Mucosa of descending colon (tissue), 3 donors: ENCODE measurements around the gene REX1BD. TPM values are rescaled to one million over a fixed set of nuclear protein-coding genes. Genes with fewer than 3 reads are reported as not detected.
A peak's percentile ranks its signal among the peaks of the same experiment; 100 is the strongest.

Source experiments
- ATAC-seq: fragments of 200-7000 bp; cut with Tn5 transposase; one replicate; pipeline ENCODE4 v1.9.1; 2020; ENCODE audit warnings: mild to moderate bottlenecking, moderate library complexity
- DNase-seq, 3 donors: peaks; one replicate each; pipeline ENCODE4 v3.0.0-alpha.2; 2020
- H3K36me3 ChIP-seq: fragments of 200-600 bp; one replicate; pipeline ENCODE4 v1.8.0; 2021; ENCODE audit warnings: low read depth, mild to moderate bottlenecking
- H3K4me1 ChIP-seq: fragments of 200-600 bp; one replicate; pipeline ENCODE4 v1.8.0; 2021; ENCODE audit warnings: low read depth, mild to moderate bottlenecking
- H3K4me3 ChIP-seq: fragments of 200-600 bp; one replicate; pipeline ENCODE4 v1.8.0; 2021; ENCODE audit warnings: mild to moderate bottlenecking
- H3K9me3 ChIP-seq: fragments of 200-600 bp; one replicate; pipeline ENCODE4 v1.8.0; 2021; ENCODE audit warnings: mild to moderate bottlenecking
- CTCF ChIP-seq: fragments of 200-600 bp; IDR thresholded peaks from one replicate; pipeline ENCODE4 v1.8.0; 2022; ENCODE audit warnings: antibody characterized with exemption, mild to moderate bottlenecking
- intact Hi-C, 2 donors: fragments of 100-400 bp; cut with DNase I in 1 of 2; cut with micrococcal nuclease in 1 of 2; formaldehyde crosslinking; loops; one replicate each; pipeline versions ENCODE4 v1.11.0 to v1.11.1; 2022; cut with DNase I, micrococcal nuclease
- total RNA-seq, 3 donors: library from RNA; stranded (reverse); fragmentation: NEBNext Ultra II Directional in 2 of 3; extraction: Animal tissue kit (Norgen Biotek cat#: 25700) in 2 of 3; gene quantifications; one replicate each; pipeline versions ENCODE4 v1.2.1 to v1.2.4, GENCODE V29; 2021 to 2023
- donor health status: DM: no; HTN: no; CAD: no; lungs with moderate emphysema.
- donor health status: DM: no; HTN: no; CAD: no.
- donor health status: DM: no; HTN: yes; CAD: no.

REX1BD gene
- total RNA-seq, 3 donors from 2014 or later = 48.2 to 55.4 (median 49.3) TPM

GRCh38 chr19:18571564-18572344 lies 16.8 kb upstream of the REX1BD start, which contains the start of gene UBA52:
UBA52 (plus strand) TSS chr19:18571857; CDS start chr19:18573301, 1,444 bp downstream.
- peaks cover 17% of the 10 kb centered on the region for H3K36me3 ChIP-seq
- intact Hi-C loops = loop anchor here in 1 of 2 donors (10.0 kb wide), 1 partner anchor 127 kb away; no protein-coding TSS in a partner anchor
- H3K4me3 ChIP-seq = peak within 1 kb of the TSS; percentile 76
- ATAC-seq (peak; percentile 99), DNase-seq (peak; percentile 99 to 100 (median 99))
- no peak for TF ChIP-seq CTCF
- peaks cover 12% of the 10 kb centered on the region for H3K4me1 ChIP-seq
- H3K9me3 ChIP-seq = no peaks in the 10 kb centered on the region

- no peak for TF ChIP-seq CTCF
- intact Hi-C loops = loop anchor here in 1 of 2 donors (10.0 kb wide), 1 partner anchor 130 kb away; no protein-coding TSS in a partner anchor
Observed at GRCh38 chr19:18574691-18575291, 13.8 kb upstream of the REX1BD start.

GRCh38 chr19:18576383-18576782 lies 12.2 kb upstream of the REX1BD start:
- no peak for ATAC-seq
- DNase-seq = peak in 1 of 3 donors; percentile 21
- intact Hi-C loops = loop anchor here in 1 of 2 donors (10.0 kb wide), 1 partner anchor 132 kb away; no protein-coding TSS in a partner anchor
- Histone ChIP-seq H3K4me1 (peaks cover 12% of the 10 kb centered on the region), H3K4me3 (no peak overlapping the region), H3K36me3 (peaks cover 9% of the 10 kb centered on the region), H3K9me3 (no peaks in the 10 kb centered on the region)
- TF ChIP-seq CTCF = no peak

More at GRCh38 chr19:18574691-18575291, 13.8 kb upstream of the REX1BD start:
- ATAC-seq (no peak), DNase-seq (peak in 1 of 3 donors; percentile 39)
- Histone ChIP-seq H3K4me3 (no peak overlapping the region), H3K36me3 (peaks cover 9% of the 10 kb centered on the region), H3K9me3 (no peaks in the 10 kb centered on the region), H3K4me1 (peaks cover 12% of the 10 kb centered on the region)

GRCh38 chr19:18577365-18577914 lies 11.2 kb upstream of the REX1BD start:
- no peak overlapping the region for H3K4me3 ChIP-seq
- intact Hi-C loops = loop anchor here in 1 of 2 donors (10.0 kb wide), 1 partner anchor 133 kb away; no protein-coding TSS in a partner anchor
- ATAC-seq (no peak), DNase-seq (peak in 1 of 3 donors; percentile 12)
- H3K4me1 ChIP-seq = peaks cover 10% of the 10 kb centered on the region
- no peaks in the 10 kb centered on the region for H3K9me3 ChIP-seq
- H3K36me3 ChIP-seq = peaks cover 9% of the 10 kb centered on the region
- TF ChIP-seq CTCF = no peak

GRCh38 chr19:18580311-18580710 lies 8.3 kb upstream of the REX1BD start:
- TF ChIP-seq CTCF = no peak
- intact Hi-C loops = no loop called here
- peaks cover 5% of the 10 kb centered on the region for H3K36me3 ChIP-seq
- no peaks in the 10 kb centered on the region for H3K9me3 ChIP-seq
- no peak for ATAC-seq
- no peak overlapping the region for H3K4me3 ChIP-seq
- peak in 1 of 3 donors; percentile 14 for DNase-seq
- no peaks in the 10 kb centered on the region for H3K4me1 ChIP-seq
